Gastroesophageal sphincter (tissue), 4 donors: ENCODE results near the gene CDYL. TPM values are rescaled to one million over a fixed set of nuclear protein-coding genes. Genes with fewer than 3 reads are reported as not detected.
"Not testable (repeated sequence)": the region's sequence is repeated elsewhere in the genome, so short reads cannot be mapped to it uniquely, and the experiment has no call there.

Source experiments
- ATAC-seq: fragments of 150-250 bp; one replicate; pipeline ENCODE4 v1.9.1; 2016; ENCODE audit warnings: mild to moderate bottlenecking, moderate library complexity
- H3K27ac ChIP-seq, 4 donors: fragments of 200-600 bp; sonication (generic) in 3 of 4; 1 replicate in 3 of 4; 2 replicates in 1 of 4; pipeline ENCODE4 v1.5.1; 2016 to 2019
- H3K27me3 ChIP-seq: fragments of 200-600 bp; sonication (generic); one replicate; pipeline ENCODE4 v1.5.1; 2019
- H3K36me3 ChIP-seq, 2 donors: fragments of 200-600 bp; sonication (generic); one replicate each; pipeline ENCODE4 v1.5.1; 2019; ENCODE audit warnings: control low read depth in 1 of 2
- H3K4me1 ChIP-seq, 3 donors: fragments of 200-600 bp; sonication (generic); 1 replicate in 2 of 3; 2 replicates in 1 of 3; pipeline ENCODE4 v1.5.1; 2016 to 2019; ENCODE audit warnings: control low read depth in 2 of 3
- H3K4me3 ChIP-seq, 2 donors: fragments of 200-600 bp; sonication (generic); one replicate each; pipeline ENCODE4 v1.5.1; 2019; ENCODE audit warnings: mild to moderate bottlenecking in 1 of 2, moderate library complexity in 1 of 2
- H3K9me3 ChIP-seq, 3 donors: fragments of 200-600 bp; sonication (generic); one replicate each; pipeline ENCODE4 v1.5.1; 2017 to 2019; ENCODE audit warnings: control low read depth in 2 of 3
- EP300 ChIP-seq: sonication (generic); formaldehyde crosslinking; IDR thresholded peaks from one replicate; pipeline ENCODE4 v1.6.1; 2017; ENCODE audit warnings: antibody characterized with exemption, mild to moderate bottlenecking
- POLR2A ChIP-seq, 2 donors: fragments of 450-650 bp; IDR thresholded peaks; one replicate each; pipeline ENCODE4 v1.6.1; 2017; ENCODE audit warnings: antibody characterized with exemption in 2 of 2, mild to moderate bottlenecking in 2 of 2, moderate library complexity in 1 of 2
- POLR2AphosphoS5 ChIP-seq: sonication (generic); formaldehyde crosslinking; IDR thresholded peaks from one replicate; pipeline ENCODE4 v1.6.1; 2017; ENCODE audit warnings: antibody characterized with exemption
- WGBS, 2 donors: methylation state at CpG; one replicate each; pipeline ENCODE4 v1.1.5; 2018; ENCODE audit warnings: low coverage in 1 of 2; 5-methylcytosine and 5-hydroxymethylcytosine counted together
- total RNA-seq, 4 donors: library from RNA; depleted of rRNA; stranded (reverse); fragments of >200 nt; gene quantifications; one replicate each; pipeline ENCODE4 v1.1.0, GENCODE V29; 2016
- TF ChIP-seq, protein P1 (sequence below), 4 experiments: fragments of 200-600 bp in 2 of 4; fragments of 450-650 bp in 2 of 4; sonication (generic) in 1 of 4; IDR thresholded peaks; one replicate each; pipeline ENCODE4 v1.5.1; 2017 to 2019; ENCODE audit warnings: antibody characterized with exemption in 4 of 4, mild to moderate bottlenecking in 2 of 4, moderate library complexity in 2 of 4

Gene CDYL
- total RNA-seq, 4 donors from 2014 or later, result 32.0 to 68.3 (median 54.0) TPM

- Histone ChIP-seq H3K9me3 (peaks cover 0 to 9% (median 0%) of the 10 kb centered on the region in 3 donors), H3K27ac (no peak overlapping the region), H3K4me3 (no peak overlapping the region), H3K27me3 (no peaks in the 10 kb centered on the region), H3K4me1 (peaks cover 3 to 30% (median 5%) of the 10 kb centered on the region in 3 donors), H3K36me3 (no peaks in the 10 kb centered on the region)
- whole genome bisulfite sequencing, 2 donors, result 36 to 45% methylated on average over 4 of the region's 4 CpGs
- no peak for ATAC-seq
- TF ChIP-seq POLR2A (IDR thresholded peaks at IDR 0.05) (no peak), EP300 (no peak), POLR2AphosphoS5 (no peak)
- TF ChIP-seq, protein P1, sequence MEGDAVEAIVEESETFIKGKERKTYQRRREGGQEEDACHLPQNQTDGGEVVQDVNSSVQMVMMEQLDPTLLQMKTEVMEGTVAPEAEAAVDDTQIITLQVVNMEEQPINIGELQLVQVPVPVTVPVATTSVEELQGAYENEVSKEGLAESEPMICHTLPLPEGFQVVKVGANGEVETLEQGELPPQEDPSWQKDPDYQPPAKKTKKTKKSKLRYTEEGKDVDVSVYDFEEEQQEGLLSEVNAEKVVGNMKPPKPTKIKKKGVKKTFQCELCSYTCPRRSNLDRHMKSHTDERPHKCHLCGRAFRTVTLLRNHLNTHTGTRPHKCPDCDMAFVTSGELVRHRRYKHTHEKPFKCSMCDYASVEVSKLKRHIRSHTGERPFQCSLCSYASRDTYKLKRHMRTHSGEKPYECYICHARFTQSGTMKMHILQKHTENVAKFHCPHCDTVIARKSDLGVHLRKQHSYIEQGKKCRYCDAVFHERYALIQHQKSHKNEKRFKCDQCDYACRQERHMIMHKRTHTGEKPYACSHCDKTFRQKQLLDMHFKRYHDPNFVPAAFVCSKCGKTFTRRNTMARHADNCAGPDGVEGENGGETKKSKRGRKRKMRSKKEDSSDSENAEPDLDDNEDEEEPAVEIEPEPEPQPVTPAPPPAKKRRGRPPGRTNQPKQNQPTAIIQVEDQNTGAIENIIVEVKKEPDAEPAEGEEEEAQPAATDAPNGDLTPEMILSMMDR (IDR thresholded peaks at IDR 0.05), result no peak
These were observed 73.2 kb downstream of the CDYL start for GRCh38 chr6:4849226-4850022.

- Histone ChIP-seq H3K9me3 (peaks cover 0 to 1% (median 0%) of the 10 kb centered on the region in 3 donors), H3K36me3 (no peaks in the 10 kb centered on the region), H3K27me3 (no peaks in the 10 kb centered on the region), H3K4me3 (no peak overlapping the region), H3K27ac (no peak overlapping the region), H3K4me1 (peaks cover 3 to 30% (median 5%) of the 10 kb centered on the region in 3 donors)
- TF ChIP-seq, protein P1 (IDR thresholded peaks at IDR 0.05), result no peak
- no peak for ATAC-seq
- WGBS, 2 donors, result 98 to 100% methylated on average over 3 to 4 of the region's 4 CpGs
These were observed 74.8 kb downstream of the CDYL start for GRCh38 chr6:4851035-4851434.

GRCh38 chr6:4852186-4852585 is 76.0 kb downstream of the CDYL start:
- not testable (repeated sequence) for ATAC-seq, H3K36me3 ChIP-seq, H3K27me3 ChIP-seq, H3K4me3 ChIP-seq, H3K27ac ChIP-seq, H3K9me3 ChIP-seq
- WGBS, 2 donors, result 74% methylated on average over 1 of the region's 1 CpG; no CpG with 5 or more reads in 1 of the 2 donors
- H3K4me1 ChIP-seq, result peaks cover 3 to 30% (median 5%) of the 10 kb centered on the region in 3 donors

GRCh38 chr6:4852938-4853337 is 76.7 kb downstream of the CDYL start:
- Histone ChIP-seq H3K36me3 (no peaks in the 10 kb centered on the region), H3K27me3 (no peaks in the 10 kb centered on the region), H3K27ac (no peak overlapping the region), H3K9me3 (no peaks in the 10 kb centered on the region), H3K4me3 (no peak overlapping the region), H3K4me1 (peaks cover 3 to 32% (median 5%) of the 10 kb centered on the region in 3 donors)
- no peak for ATAC-seq
- TF ChIP-seq EP300 (no peak), POLR2A (IDR thresholded peaks at IDR 0.05) (no peak), POLR2AphosphoS5 (no peak)
- TF ChIP-seq, protein P1 (IDR thresholded peaks at IDR 0.05), result no peak
- WGBS, 2 donors, result 86 to 92% methylated on average over 5 of the region's 5 CpGs

GRCh38 chr6:4853349-4853748 is 77.1 kb downstream of the CDYL start:
- peaks cover 3 to 32% (median 6%) of the 10 kb centered on the region in 3 donors for H3K4me1 ChIP-seq
- H3K27me3 ChIP-seq, result no peaks in the 10 kb centered on the region
- TF ChIP-seq EP300 (no peak), POLR2A (IDR thresholded peaks at IDR 0.05) (no peak), POLR2AphosphoS5 (no peak)
- TF ChIP-seq, protein P1 (IDR thresholded peaks at IDR 0.05), result no peak
- no peak overlapping the region for H3K27ac ChIP-seq
- no peak for ATAC-seq
- no peak overlapping the region for H3K4me3 ChIP-seq
- 78 to 79% methylated on average over 4 of the region's 4 CpGs for WGBS, 2 donors
- H3K36me3 ChIP-seq, result no peaks in the 10 kb centered on the region
- no peaks in the 10 kb centered on the region for H3K9me3 ChIP-seq
